ENCODE data around the gene ZNF318. TPM values are rescaled to one million over a fixed set of nuclear protein-coding genes. Genes with fewer than 3 reads are reported as not detected.
"Not testable (repeated sequence)": the region's sequence is repeated elsewhere in the genome, so short reads cannot be mapped to it uniquely, and the experiment has no call there.

ZNF318 gene
- polyA plus RNA-seq, 1 of the 3 experiments (the other 2 are of a cell fraction) = 6.3 TPM

- no peak overlapping the region for H3K4me2 ChIP-seq
Observed at GRCh38 chr6:43393602-43394001, 24.2 kb upstream of the ZNF318 start.

GRCh38 chr6:43393133-43393532 is 23.7 kb upstream of the ZNF318 start:
- CTCF ChIA-PET = interaction anchor here (0.8 to 1.9 kb wide), 3 partner anchors 10 to 114 kb away, joined by 3 to 5 read pairs (median 4); no protein-coding TSS in a partner anchor
- H3F3A ChIP-seq (replicated peaks; ENCODE audit: insufficient read depth); H4K20me1 ChIP-seq (ENCODE audit: insufficient read depth); H3K27ac ChIP-seq (ENCODE audit: low read depth in 2 of 2, low read length in 1 of 2); H3K4me2 ChIP-seq; H3K4me3 ChIP-seq (ENCODE audit: low read depth in 2 of 2, low read length in 1 of 2); H3K4me1 ChIP-seq (ENCODE audit: control insufficient read depth in 1 of 2, insufficient read depth in 2 of 2, low read depth in 1 of 2, low read length in 1 of 2); POLR2A ChIA-PET; H3K9ac ChIP-seq; H3K9me3 ChIP-seq; H3K79me2 ChIP-seq (ENCODE audit: insufficient read depth); H3K36me3 ChIP-seq (replicated peaks in 1 of 2; ENCODE audit: control insufficient read depth in 1 of 2, insufficient read depth in 2 of 2, low read length in 1 of 2); H3K27me3 ChIP-seq (ENCODE audit: insufficient read depth); H2AFZ ChIP-seq (ENCODE audit: low read depth); H3K9me2 ChIP-seq; DNase-seq: not testable (repeated sequence)
- WGBS (ENCODE audit: low lambda C conversion rate) = 71% methylated on average over 11 of the region's 11 CpGs

More at GRCh38 chr6:43393602-43394001, 24.2 kb upstream of the ZNF318 start:
- no peak for TF ChIP-seq FOSL2 (IDR thresholded peaks at IDR 0.05; ENCODE audit: borderline replicate concordance, low read depth)
- no peak for TF ChIP-seq ZBTB33 (IDR thresholded peaks at IDR 0.05; ENCODE audit: borderline replicate concordance, low read depth)
- no peak for TF ChIP-seq RAD21 (IDR thresholded peaks at IDR 0.05; ENCODE audit: low read length)
- no peak for TF ChIP-seq EP300 (IDR thresholded peaks at IDR 0.05; ENCODE audit: borderline replicate concordance in 1 of 2, low read depth in 1 of 2, low read length in 1 of 2)
- no peak for TF ChIP-seq YY1 (IDR thresholded peaks at IDR 0.05; ENCODE audit: low read depth)
- no peaks in the 10 kb centered on the region for H4K20me1 ChIP-seq (ENCODE audit: insufficient read depth)
- H3K27me3 ChIP-seq (ENCODE audit: insufficient read depth) = no peaks in the 10 kb centered on the region; the same call in 1 of the 2 replicates
- H3K4me1 ChIP-seq (ENCODE audit: control insufficient read depth in 1 of 2, insufficient read depth in 2 of 2, low read depth in 1 of 2, low read length in 1 of 2) = peaks cover 0 to 8% of the 10 kb centered on the region in 2 experiments; a peak in 1 of 4 replicates
- POLR2A ChIA-PET = no interaction called here
- H3F3A ChIP-seq (replicated peaks; ENCODE audit: insufficient read depth) = no peaks in the 10 kb centered on the region
- H3K36me3 ChIP-seq (replicated peaks in 1 of 2; ENCODE audit: control insufficient read depth in 1 of 2, insufficient read depth in 2 of 2, low read length in 1 of 2) = no peaks in the 10 kb centered on the region
- no peaks in the 10 kb centered on the region for H3K9me3 ChIP-seq
- H3K9me2 ChIP-seq = no peaks in the 10 kb centered on the region
- no peak overlapping the region for H3K9ac ChIP-seq
- WGBS (ENCODE audit: low lambda C conversion rate) = 74% methylated on average over 5 of the region's 5 CpGs
- CTCF ChIA-PET = interaction anchor here (1.9 kb wide), 1 partner anchor 113 kb away, joined by 5 read pairs; no protein-coding TSS in a partner anchor
- H2AFZ ChIP-seq (ENCODE audit: low read depth) = no peak overlapping the region
- H3K4me3 ChIP-seq (ENCODE audit: low read depth in 2 of 2, low read length in 1 of 2) = no peak overlapping the region
- no peak for DNase-seq
- no peaks in the 10 kb centered on the region for H3K79me2 ChIP-seq (ENCODE audit: insufficient read depth)
- H3K27ac ChIP-seq (ENCODE audit: low read depth in 2 of 2, low read length in 1 of 2) = no peak overlapping the region

- no peak overlapping the region for H3K4me3 ChIP-seq (ENCODE audit: low read depth in 2 of 2, low read length in 1 of 2)
- no peak overlapping the region for H3K27ac ChIP-seq (ENCODE audit: low read depth in 2 of 2, low read length in 1 of 2)
- H3K36me3 ChIP-seq (replicated peaks in 1 of 2; ENCODE audit: control insufficient read depth in 1 of 2, insufficient read depth in 2 of 2, low read length in 1 of 2) = no peaks in the 10 kb centered on the region
- peaks cover 0 to 8% of the 10 kb centered on the region in 2 experiments; a peak in 1 of 4 replicates for H3K4me1 ChIP-seq (ENCODE audit: control insufficient read depth in 1 of 2, insufficient read depth in 2 of 2, low read depth in 1 of 2, low read length in 1 of 2)
- ChIA-PET POLR2A (no interaction called here), CTCF (interaction anchor here (0.7 to 1.3 kb wide), 4 partner anchors 22 to 490 kb away, joined by 3 read pairs; no protein-coding TSS in a partner anchor)
- H3K9ac ChIP-seq = no peak overlapping the region
- 70% methylated on average over 13 of the region's 13 CpGs for WGBS (ENCODE audit: low lambda C conversion rate)
- no peaks in the 10 kb centered on the region; the same call in 1 of the 2 replicates for H3K27me3 ChIP-seq (ENCODE audit: insufficient read depth)
- H4K20me1 ChIP-seq (ENCODE audit: insufficient read depth) = no peaks in the 10 kb centered on the region
- no peaks in the 10 kb centered on the region for H3K79me2 ChIP-seq (ENCODE audit: insufficient read depth)
- no peak for TF ChIP-seq REST (IDR thresholded peaks at IDR 0.05; ENCODE audit: low read depth, low read length)
- peak; percentile 47; the same call in 1 of the 2 replicates for TF ChIP-seq GATA2 (CRISPR knock-in tag; IDR thresholded peaks at IDR 0.05)
- TF ChIP-seq NFIC (IDR thresholded peaks at IDR 0.05; ENCODE audit: borderline replicate concordance) = no peak
- H3K9me2 ChIP-seq = no peaks in the 10 kb centered on the region
- no peak overlapping the region; the same call in 1 of the 2 replicates for H2AFZ ChIP-seq (ENCODE audit: low read depth)
- no peaks in the 10 kb centered on the region for H3F3A ChIP-seq (replicated peaks; ENCODE audit: insufficient read depth)
- H3K9me3 ChIP-seq = no peaks in the 10 kb centered on the region
- no peak overlapping the region for H3K4me2 ChIP-seq
- DNase-seq = peak; percentile 25
Observed at GRCh38 chr6:43391440-43392031, 22.1 kb upstream of the ZNF318 start.

- CTCF ChIA-PET = interaction anchor here (0.7 to 2.6 kb wide), 6 partner anchors 22 to 490 kb away, joined by 3 to 7 read pairs (median 3); partner anchors contain the start of gene ABCC10
- H3K27ac ChIP-seq (ENCODE audit: low read depth in 2 of 2, low read length in 1 of 2); H3K79me2 ChIP-seq (ENCODE audit: insufficient read depth); H3K4me2 ChIP-seq; H4K20me1 ChIP-seq (ENCODE audit: insufficient read depth); H3K4me3 ChIP-seq (ENCODE audit: low read depth in 2 of 2, low read length in 1 of 2); H3K9me2 ChIP-seq; H2AFZ ChIP-seq (ENCODE audit: low read depth); H3K36me3 ChIP-seq (replicated peaks in 1 of 2; ENCODE audit: control insufficient read depth in 1 of 2, insufficient read depth in 2 of 2, low read length in 1 of 2); POLR2A ChIA-PET; H3K9me3 ChIP-seq; H3K27me3 ChIP-seq (ENCODE audit: insufficient read depth); DNase-seq; H3K4me1 ChIP-seq (ENCODE audit: control insufficient read depth in 1 of 2, insufficient read depth in 2 of 2, low read depth in 1 of 2, low read length in 1 of 2); H3K9ac ChIP-seq; H3F3A ChIP-seq (replicated peaks; ENCODE audit: insufficient read depth): not testable (repeated sequence)
- 91% methylated on average over 10 of the region's 10 CpGs for WGBS (ENCODE audit: low lambda C conversion rate)
Observed at GRCh38 chr6:43390753-43391439, 21.4 kb upstream of the ZNF318 start.

Data from SK-N-SH (cell line).